IMR-90 (cell line): ENCODE data around the gene PTH2. TPM values are rescaled to one million over a fixed set of nuclear protein-coding genes. Genes with fewer than 3 reads are reported as not detected.

Experiments
- ATAC-seq: fragments of 200-7000 bp; cut with Tn5 transposase; 2 replicates; pipeline ENCODE4 v1.9.1; 2020; ENCODE audit warnings: low read depth, mild to moderate bottlenecking, moderate library complexity
- BruUV-seq: library from RNA; stranded (reverse); fragments of 400-500 nt; replicated peaks from 2 replicates; lab custom pipeline; 2021; lab: Mats Ljungman, UMichigan
- CTCF ChIA-PET: fragments of 300-600 bp; formaldehyde crosslinking; extraction: SDS; loops from one replicate; lab custom pipeline; 2021; ENCODE audit warnings: antibody characterized with exemption; lab: Yijun Ruan, JAX
- POLR2A ChIA-PET: fragments of 300-600 bp; sonication (Branson Sonifier 250); formaldehyde crosslinking; loops from one replicate; lab custom pipeline; 2022; ENCODE audit warnings: antibody characterized with exemption; ENCODE audit not compliant: unreplicated experiment; lab: Charles Lee
- DNase-seq: peaks from one replicate; pipeline ENCODE4 v3.0.0; 2013
- H2AFZ ChIP-seq: replicated peaks from 2 replicates; pipeline ENCODE3; 2013; ENCODE audit warnings: low read length, mild to moderate bottlenecking; ENCODE audit not compliant: poor library complexity
- H2AK5ac ChIP-seq: 2 replicates; pipeline ENCODE4 v1.6.1; 2013; ENCODE audit warnings: low read depth, low read length, inconsistent platforms
- H2AK9ac ChIP-seq: replicated peaks from 2 replicates; pipeline ENCODE3; 2013; ENCODE audit warnings: mild to moderate bottlenecking, low read depth, low read length, moderate library complexity; ENCODE audit not compliant: poor library complexity
- H2BK120ac ChIP-seq: 2 replicates; pipeline ENCODE4 v1.6.1; 2013; ENCODE audit warnings: low read depth, low read length, inconsistent platforms
- H2BK15ac ChIP-seq: 3 replicates; pipeline ENCODE4 v1.6.1; 2013; ENCODE audit warnings: low read depth, low read length, inconsistent platforms
- H2BK20ac ChIP-seq: 2 replicates; pipeline ENCODE4 v1.6.1; 2013; ENCODE audit warnings: low read depth, mild to moderate bottlenecking, inconsistent platforms, low read length, moderate library complexity
- H2BK5ac ChIP-seq: 2 replicates; pipeline ENCODE4 v1.6.1; 2013; ENCODE audit warnings: mild to moderate bottlenecking, low read depth, low read length, inconsistent platforms; ENCODE audit not compliant: poor library complexity, severe bottlenecking
- H3K14ac ChIP-seq: replicated peaks from 2 replicates; pipeline ENCODE4 v1.6.1; 2013; ENCODE audit warnings: low read depth, low read length, inconsistent platforms
- H3K18ac ChIP-seq: 2 replicates; pipeline ENCODE4 v1.6.1; 2013; ENCODE audit warnings: low read depth, low read length, control low read depth
- H3K23ac ChIP-seq: 2 replicates; pipeline ENCODE4 v1.6.1; 2013; ENCODE audit warnings: low read depth, low read length, inconsistent platforms
- H3K27ac ChIP-seq: 2 replicates; pipeline ENCODE4 v1.5.1; 2013; ENCODE audit warnings: mild to moderate bottlenecking, control low read depth, low read length; ENCODE audit not compliant: insufficient read depth
- H3K27me3 ChIP-seq: 2 replicates; pipeline ENCODE4 v1.6.1; 2013; ENCODE audit warnings: low read length; ENCODE audit not compliant: control insufficient read depth, insufficient read depth
- H3K36me3 ChIP-seq: 2 replicates; pipeline ENCODE4 v1.6.1; 2013; ENCODE audit warnings: low read length, mixed read lengths; ENCODE audit not compliant: control insufficient read depth, insufficient read depth
- H3K4ac ChIP-seq: 2 replicates; pipeline ENCODE4 v1.6.1; 2013; ENCODE audit warnings: low read depth, low read length, inconsistent platforms
- H3K4me1 ChIP-seq: 2 replicates; pipeline ENCODE4 v1.6.1; 2013; ENCODE audit warnings: low read length, mixed read lengths; ENCODE audit not compliant: control insufficient read depth, insufficient read depth
- H3K4me2 ChIP-seq: 2 replicates; pipeline ENCODE4 v1.6.1; 2013; ENCODE audit warnings: low read depth, mild to moderate bottlenecking, control low read depth, low read length, moderate library complexity
- H3K4me3 ChIP-seq: 2 replicates; pipeline ENCODE4 v1.5.1; 2013; ENCODE audit warnings: low read depth, mild to moderate bottlenecking, control low read depth, low read length, moderate library complexity; ENCODE audit not compliant: insufficient read depth
- H3K56ac ChIP-seq: 2 replicates; pipeline ENCODE4 v1.6.1; 2013; ENCODE audit warnings: low read length, inconsistent platforms; ENCODE audit not compliant: insufficient read depth; ENCODE audit errors: extremely low read depth
- H3K79me1 ChIP-seq, 2 experiments: 2 replicates each; pipeline ENCODE4 v1.6.1; 2013; ENCODE audit warnings: low read length in 2 of 2, inconsistent platforms in 1 of 2, low read depth in 1 of 2
- H3K9ac ChIP-seq: 2 replicates; pipeline ENCODE4 v1.6.1; 2013; ENCODE audit warnings: low read depth, low read length, control low read depth
- H3K9me1 ChIP-seq: 2 replicates; pipeline ENCODE4 v1.6.1; 2013; ENCODE audit warnings: low read length, inconsistent platforms; ENCODE audit not compliant: insufficient read depth
- H3K9me3 ChIP-seq: 2 replicates; pipeline ENCODE4 v1.6.1; 2013; ENCODE audit warnings: low read length; ENCODE audit not compliant: control insufficient read depth, insufficient read depth
- H4K20me1 ChIP-seq: 2 replicates; pipeline ENCODE4 v1.6.1; 2013; ENCODE audit warnings: low read length, inconsistent platforms; ENCODE audit not compliant: insufficient read depth
- H4K5ac ChIP-seq: 2 replicates; pipeline ENCODE4 v1.6.1; 2013; ENCODE audit warnings: mild to moderate bottlenecking, low read depth, low read length, control low read depth
- H4K8ac ChIP-seq, 2 experiments: 2 replicates each; pipeline ENCODE4 v1.6.1; 2013; ENCODE audit warnings: low read depth in 2 of 2, low read length in 2 of 2, control low read depth in 1 of 2, inconsistent platforms in 1 of 2
- H4K91ac ChIP-seq: 2 replicates; pipeline ENCODE4 v1.6.1; 2013; ENCODE audit warnings: low read depth, low read length, inconsistent platforms; ENCODE audit not compliant: insufficient read depth
- CEBPB ChIP-seq: IDR thresholded peaks from 2 replicates; pipeline ENCODE4 v1.6.1; 2012; ENCODE audit warnings: low read depth, low read length, improper control_type of control experiment
- POLR2A ChIP-seq: IDR thresholded peaks from 2 replicates; pipeline ENCODE4 v1.6.1; 2012; ENCODE audit warnings: mild to moderate bottlenecking, low read depth, low read length
- WGBS, 2 experiments: methylation state at CpG; one replicate each; pipeline versions ENCODE4 v1.1.5 to v1.1.7; 2013; ENCODE audit warnings: missing lambda C conversion rate in 2 of 2; ENCODE audit not compliant: insufficient read length in 1 of 2; ENCODE audit errors: extremely low coverage in 2 of 2; 5-methylcytosine and 5-hydroxymethylcytosine counted together
- dilution Hi-C: fragments of 300-500 bp; cut with HindIII; formaldehyde crosslinking; loops from one replicate; pipeline ENCODE4 v1.14.3; 2018; ENCODE audit warnings: low sequenced_read_pairs; ENCODE audit not compliant: unreplicated experiment
- in situ Hi-C: fragments of 300-500 bp; cut with MboI; formaldehyde crosslinking; loops from 3 replicates; pipeline ENCODE4 v1.14.3; 2019; ENCODE audit warnings: low sequenced_read_pairs, inconsistent platforms, mixed read lengths
- intact Hi-C: fragments of 100-400 bp; cut with micrococcal nuclease; formaldehyde crosslinking; loops from 2 replicates; pipeline ENCODE4 v1.10.0; 2022
- polyA plus RNA-seq, 3 experiments: library from polyadenylated mRNA; depleted of rRNA; stranded (reverse); fragments of >200 nt; gene quantifications; 2 replicates each; pipeline ENCODE4 v1.2.3, GENCODE V29; 2012; ENCODE audit warnings: low replicate concordance in 1 of 3
- total RNA-seq: library from RNA; depleted of rRNA; stranded (reverse); fragments of >200 nt; gene quantifications from 2 replicates; pipeline ENCODE4 v1.2.3, GENCODE V29; 2012

Gene PTH2
- total and polyA plus RNA-seq, 2 of the 4 experiments (the other 2 are of a cell fraction), result not detected

- dilution Hi-C loops, result no loop called here
- no peak overlapping the region for H3K23ac ChIP-seq
- H4K8ac ChIP-seq, result no peak overlapping the region
- H3K14ac ChIP-seq, result no peak overlapping the region
- H3K4ac ChIP-seq, result no peak overlapping the region
- H3K9me1 ChIP-seq, result no peaks in the 10 kb centered on the region
- H3K4me3 ChIP-seq, result no peak overlapping the region
- H4K91ac ChIP-seq, result no peak overlapping the region
- H3K56ac ChIP-seq, result no peak overlapping the region
- in situ Hi-C loops, result no loop called here
- H3K4me2 ChIP-seq, result no peak overlapping the region
- H4K20me1 ChIP-seq, result no peaks in the 10 kb centered on the region
- no peak overlapping the region for H2BK120ac ChIP-seq
- no peaks in the 10 kb centered on the region for H3K36me3 ChIP-seq
- BruUV-seq, result no TSS peak
- no peaks in the 10 kb centered on the region for H3K79me1 ChIP-seq
- H2AK9ac ChIP-seq, result no peak overlapping the region
- H3K27me3 ChIP-seq, result peaks cover 49% of the 10 kb centered on the region
- no peak overlapping the region for H2BK5ac ChIP-seq
- DNase-seq, result peak; percentile 11
- H4K5ac ChIP-seq, result no peak overlapping the region
- H3K9me3 ChIP-seq, result no peaks in the 10 kb centered on the region
- intact Hi-C loops, result no loop called here
- 35% methylated on average over 2 of the region's 6 CpGs; no CpG with 5 or more reads in 1 of the 2 experiments for WGBS, 2 experiments
- ChIA-PET CTCF (interaction anchor here (0.6 kb wide), 1 partner anchor 45 kb away, joined by 3 read pairs; no protein-coding TSS in a partner anchor), POLR2A (no interaction called here)
- H3K4me1 ChIP-seq, result peaks cover 6% of the 10 kb centered on the region; the same call in 1 of the 2 replicates
- TF ChIP-seq POLR2A (no peak), CEBPB (peak; percentile 75)
- H2AK5ac ChIP-seq, result no peak overlapping the region
- no peak overlapping the region for H3K27ac ChIP-seq
- no peak overlapping the region for H2BK20ac ChIP-seq
- H2AFZ ChIP-seq, result no peak overlapping the region
- no peak overlapping the region for H2BK15ac ChIP-seq
- ATAC-seq, result no peak
- no peak overlapping the region for H3K9ac ChIP-seq
- no peak overlapping the region for H3K18ac ChIP-seq
Measured at GRCh38 chr19:49400029-49400428, 23.2 kb downstream of the PTH2 start.
